GM21515 (cell line): ENCODE data around the gene PIEZO1.
"Not testable (repeated sequence)": the region's sequence is repeated elsewhere in the genome, so short reads cannot be mapped to it uniquely, and the experiment has no call there.

Experiments
- ATAC-seq: cut with Tn5 transposase; IDR thresholded peaks from one replicate; pipeline ENCODE4 v1.9.1; 2021; ENCODE audit not compliant: unreplicated experiment

The PIEZO1 gene

DNA sequence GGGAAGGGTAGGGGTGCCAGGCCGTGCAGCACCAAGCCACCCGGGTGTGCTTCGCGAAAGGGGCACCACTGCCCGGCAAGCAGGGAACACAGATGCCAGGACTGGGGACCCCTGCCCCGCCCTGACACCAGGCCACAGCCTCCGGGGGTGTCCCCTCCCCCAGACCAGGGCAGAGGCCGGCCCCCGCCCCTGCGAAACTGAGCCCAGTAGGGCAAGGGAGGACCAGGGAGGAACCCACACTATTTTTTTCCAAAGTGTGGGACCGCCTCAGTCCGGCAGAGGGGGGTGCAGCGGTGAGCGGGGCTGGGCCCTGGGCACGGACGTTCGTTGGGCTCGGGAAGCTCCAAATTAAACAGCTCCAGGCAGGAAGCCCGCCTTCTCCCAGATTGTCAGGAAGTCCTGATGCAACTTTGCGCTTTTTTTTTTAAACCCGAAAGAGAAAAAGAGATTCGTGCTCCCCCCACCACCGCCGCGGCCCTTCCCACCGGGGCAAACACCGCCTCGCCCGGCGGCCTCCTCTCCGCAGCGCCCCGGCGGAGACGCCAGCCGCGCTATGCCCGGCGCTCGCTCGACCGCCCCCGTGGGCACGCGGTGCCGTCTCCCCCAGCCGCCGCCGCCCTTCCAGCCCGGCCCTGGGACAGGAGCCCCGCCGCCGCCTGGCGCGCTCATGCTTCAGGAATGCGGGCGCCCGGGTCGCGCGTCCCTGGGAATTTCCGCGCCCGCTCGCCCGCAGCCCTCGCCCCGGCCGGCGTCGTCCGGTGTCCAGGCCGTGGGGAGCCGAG is 755 bp downstream of the PIEZO1 start:
- no peak for ATAC-seq

DNA sequence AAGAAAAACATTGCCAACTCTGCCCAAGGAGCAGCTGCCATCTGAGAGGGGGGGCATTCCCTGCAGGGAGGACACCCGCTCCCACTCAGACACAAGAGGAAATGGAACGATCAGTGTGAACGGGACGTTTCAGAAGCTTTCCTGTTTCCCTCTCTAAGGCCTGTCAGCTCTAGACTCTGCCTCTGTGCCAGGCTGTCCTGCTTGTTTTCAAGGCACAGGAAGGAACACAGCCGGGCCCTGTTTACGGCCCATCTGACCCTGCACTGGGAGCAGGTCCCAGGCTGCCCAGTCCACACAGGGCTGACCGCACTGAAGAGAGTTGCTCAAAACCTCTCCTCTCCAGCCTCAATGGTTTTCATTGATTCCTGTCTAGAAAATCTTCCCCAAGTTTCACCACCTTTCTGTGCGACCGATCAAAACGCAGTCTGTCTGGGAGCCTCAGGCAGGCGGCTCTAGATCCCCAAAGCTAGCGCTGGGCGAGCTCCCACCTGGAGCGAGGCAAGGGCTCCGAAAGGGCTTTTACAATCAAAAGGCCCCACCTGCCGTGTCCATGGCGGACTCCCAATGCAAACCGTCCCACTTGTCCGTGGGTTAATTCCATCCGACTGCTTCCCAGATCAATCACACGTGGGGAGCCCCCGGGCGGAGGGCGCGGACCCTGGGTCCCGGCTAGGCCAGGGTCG is 1.5 kb downstream of the PIEZO1 start:
- no peak for ATAC-seq

DNA sequence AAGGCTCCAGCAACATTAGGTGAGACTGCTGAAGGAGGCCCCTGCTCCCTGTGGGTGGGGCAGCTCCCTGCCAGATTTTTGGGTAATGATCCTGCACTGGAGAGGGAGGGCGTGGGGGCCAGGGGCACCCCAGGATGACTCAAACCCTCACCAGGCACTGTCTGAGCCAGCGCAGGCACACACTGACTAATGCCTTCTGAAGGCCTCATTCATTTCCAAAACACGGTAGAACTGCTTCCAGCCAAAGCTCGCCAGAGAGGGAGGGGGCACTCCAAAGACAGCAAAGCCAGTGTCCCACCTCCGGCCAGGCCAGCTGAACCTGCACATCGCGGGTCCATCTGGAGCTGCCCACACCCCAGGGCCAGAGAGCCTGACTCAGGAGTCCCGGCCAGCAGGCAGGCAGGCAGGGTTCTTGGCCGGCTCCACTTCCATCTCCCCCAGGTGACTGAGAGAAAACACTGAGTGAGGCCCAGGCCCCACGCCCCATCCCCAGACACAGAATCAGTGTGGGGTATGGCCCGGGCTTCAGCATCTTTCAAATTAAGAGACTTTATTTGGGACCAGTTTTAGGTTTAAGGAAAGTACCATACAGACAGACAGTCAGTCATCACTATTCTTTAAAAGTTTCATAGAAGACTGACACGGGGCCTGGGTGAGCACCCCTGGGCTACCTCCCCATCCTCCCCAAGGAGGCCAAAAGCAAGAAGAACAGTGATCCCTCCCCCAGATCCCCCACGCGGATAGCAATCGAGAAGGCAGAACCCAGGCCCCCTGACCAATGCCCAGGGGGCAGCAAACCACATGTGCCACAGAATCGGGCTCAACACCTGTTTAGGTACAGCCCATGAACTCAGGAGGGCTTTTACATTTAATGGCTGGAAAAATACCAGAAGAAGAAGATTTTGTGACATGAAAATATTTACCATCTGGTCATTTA is 2.3 kb downstream of the PIEZO1 start:
- no peak for ATAC-seq

DNA sequence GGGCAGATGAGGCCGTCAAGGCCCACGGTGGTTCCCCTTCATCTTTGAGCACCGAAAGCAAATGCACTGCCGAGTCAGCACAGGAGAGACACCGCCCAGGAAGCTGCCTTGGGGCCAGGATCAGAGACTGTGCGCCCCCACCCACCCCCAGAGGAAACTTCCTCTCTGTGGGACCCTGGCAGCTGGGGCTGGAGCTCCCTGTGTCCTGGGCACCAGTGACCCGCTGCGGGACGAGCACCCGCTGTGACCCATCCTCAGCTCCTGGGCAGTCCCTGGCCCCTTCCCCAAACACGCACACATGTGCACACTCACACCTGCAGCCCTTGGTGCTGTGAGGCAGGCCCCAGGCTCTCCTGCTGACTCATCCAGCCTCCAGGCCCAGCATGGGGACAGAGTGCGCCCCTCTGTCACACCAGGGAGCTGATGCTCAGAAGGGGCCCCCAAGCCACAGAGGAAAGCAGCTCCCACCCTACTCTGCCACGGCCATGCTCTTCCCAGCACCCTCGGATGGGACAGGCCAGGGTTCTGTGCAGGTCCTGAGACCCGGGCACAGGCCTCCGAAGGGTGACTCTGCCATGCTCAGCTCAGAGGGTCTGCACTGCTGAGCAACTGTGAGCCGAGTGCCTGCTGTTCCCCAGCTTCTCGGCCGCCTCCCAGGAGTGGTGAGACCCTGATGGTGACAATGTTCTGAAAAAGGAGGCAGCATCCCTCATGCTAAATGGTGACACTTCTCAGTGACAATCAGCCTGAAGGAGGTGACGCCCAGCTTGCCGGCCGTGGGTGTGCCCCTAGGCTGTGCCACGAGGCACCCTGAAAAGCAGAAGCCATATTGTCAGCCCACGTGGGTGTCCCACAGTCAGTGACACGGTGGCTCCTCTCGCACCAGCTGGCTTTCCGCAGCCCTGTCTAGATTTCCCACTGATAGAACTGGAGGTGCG is 3.6 kb downstream of the PIEZO1 start:
- ATAC-seq, result no peak

GRCh38 chr16:88780142-88781062 is 4.6 kb downstream of the PIEZO1 start:
- no peak for ATAC-seq

DNA sequence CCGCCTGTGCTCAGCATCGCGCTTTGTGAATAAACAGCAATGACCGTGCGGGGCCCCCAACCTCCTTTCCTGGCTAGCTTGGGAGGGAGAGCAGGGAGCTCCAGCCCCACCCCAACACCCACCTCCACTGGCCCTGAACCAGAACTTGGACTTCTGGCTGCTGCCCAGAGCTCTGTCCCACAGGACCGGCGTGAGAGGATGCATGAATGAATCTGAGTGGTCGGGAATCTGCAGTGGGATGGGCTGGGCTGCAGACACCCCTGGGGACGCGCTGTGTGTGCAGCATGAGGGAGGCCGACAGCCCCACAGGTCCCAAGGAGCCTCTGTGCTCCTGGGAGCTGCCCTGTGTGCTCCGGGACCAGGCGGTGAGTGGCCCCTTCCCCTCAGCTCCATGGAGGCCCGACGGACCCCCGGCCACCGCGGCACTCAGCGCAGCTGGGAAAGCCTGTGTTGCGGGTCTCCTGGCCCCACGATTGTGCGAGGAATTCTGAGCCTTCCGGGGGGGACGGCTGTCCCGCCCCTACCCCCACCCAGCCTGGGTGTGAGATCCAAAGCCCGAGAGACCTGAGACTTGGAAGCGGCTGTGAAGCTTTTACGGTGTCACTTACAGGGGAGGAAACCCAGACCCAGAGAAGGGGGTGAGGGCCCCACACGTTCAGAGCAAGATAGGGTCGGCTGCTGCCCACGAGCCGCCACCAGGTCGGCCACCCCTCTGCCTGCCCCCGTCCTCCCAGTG is 5.4 kb downstream of the PIEZO1 start:
- no peak for ATAC-seq

GRCh38 chr16:88778541-88779065 is 6.4 kb downstream of the PIEZO1 start:
- ATAC-seq, result no peak

DNA sequence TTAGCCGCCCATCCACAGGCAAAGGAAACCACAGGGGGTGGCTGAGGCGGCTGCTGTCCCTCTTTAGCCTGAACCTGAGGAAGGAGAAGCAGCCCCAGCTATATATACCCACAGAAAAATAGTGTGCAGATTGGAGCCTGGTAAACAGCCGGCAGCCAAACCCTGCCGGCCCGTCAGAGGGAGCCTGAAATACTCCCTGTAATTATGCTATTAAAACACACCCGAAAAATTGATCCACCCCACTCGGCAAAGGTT is 6.8 kb downstream of the PIEZO1 start:
- ATAC-seq, result no peak

DNA sequence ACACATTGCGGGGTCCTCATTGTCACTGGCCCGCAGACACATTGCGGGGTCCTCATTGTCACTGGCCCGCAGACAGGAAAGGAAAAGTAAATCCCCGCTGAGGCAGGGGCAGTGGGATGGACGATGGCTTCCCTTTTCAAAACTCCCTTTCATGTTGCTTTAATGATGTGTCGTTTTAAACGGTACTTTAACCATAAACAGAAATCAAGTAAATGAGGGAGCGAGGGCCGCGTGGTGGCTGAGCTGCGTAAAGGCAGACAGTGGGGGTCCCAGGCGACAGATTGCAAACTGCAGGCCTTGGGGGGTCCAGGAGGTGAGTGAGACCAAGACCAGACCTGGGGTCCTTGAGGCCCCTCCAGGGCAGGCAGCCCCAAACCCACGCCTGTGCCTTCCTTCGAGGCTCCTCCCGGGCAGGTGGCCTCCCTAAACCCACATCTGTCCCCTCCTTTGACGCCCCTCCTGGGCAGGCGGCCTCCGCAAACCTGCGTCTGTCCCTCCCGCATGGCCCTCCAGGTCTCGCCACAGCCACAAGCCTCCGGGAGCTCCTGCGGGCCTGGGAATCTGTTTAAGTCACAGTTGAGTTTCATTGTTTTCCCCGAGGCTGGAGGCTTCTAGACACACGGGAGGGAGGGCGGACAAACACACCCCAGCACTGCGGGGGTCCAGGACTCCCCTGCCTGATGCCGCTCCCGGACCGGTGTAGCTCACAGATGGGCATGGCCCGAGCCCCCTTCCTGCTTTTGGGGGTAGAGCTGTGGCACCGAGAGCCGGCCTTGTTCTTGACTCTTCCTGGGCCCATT is 7.3 kb downstream of the PIEZO1 start:
- ATAC-seq, result no peak

GRCh38 chr16:88775825-88776224 is 9.2 kb downstream of the PIEZO1 start:
- ATAC-seq, result no peak

- no peak for ATAC-seq
Measured at GRCh38 chr16:88774544-88775393, 10.3 kb downstream of the PIEZO1 start.

DNA sequence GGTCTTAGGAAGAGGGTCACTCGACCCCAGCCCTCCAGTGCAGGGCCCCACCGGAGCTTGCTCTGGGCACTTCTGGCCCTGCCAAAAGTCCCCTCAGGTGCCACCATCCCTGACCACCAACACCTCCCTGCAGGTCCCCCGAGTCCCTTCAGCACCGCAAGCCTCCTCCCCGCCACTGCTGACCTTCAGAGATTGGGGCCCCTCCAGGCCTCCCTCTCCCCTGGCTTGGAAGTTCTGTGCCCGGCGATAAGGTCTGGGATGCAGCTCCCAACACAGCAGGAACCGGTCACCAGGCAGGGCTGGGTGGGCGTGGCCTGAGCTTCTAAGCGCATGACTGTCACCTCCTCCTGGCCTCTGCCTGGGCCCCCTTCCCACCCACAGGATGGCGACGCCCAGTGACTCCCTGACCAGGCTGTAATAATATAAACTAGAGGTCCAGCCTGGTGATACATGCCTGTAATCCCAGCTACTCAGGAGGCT is 11.2 kb downstream of the PIEZO1 start:
- ATAC-seq, result no peak

GRCh38 chr16:88772871-88773811 is 11.9 kb downstream of the PIEZO1 start:
- ATAC-seq, result no peak

- not testable (repeated sequence) for ATAC-seq
Measured at GRCh38 chr16:88771781-88772180, 13.2 kb downstream of the PIEZO1 start.

DNA sequence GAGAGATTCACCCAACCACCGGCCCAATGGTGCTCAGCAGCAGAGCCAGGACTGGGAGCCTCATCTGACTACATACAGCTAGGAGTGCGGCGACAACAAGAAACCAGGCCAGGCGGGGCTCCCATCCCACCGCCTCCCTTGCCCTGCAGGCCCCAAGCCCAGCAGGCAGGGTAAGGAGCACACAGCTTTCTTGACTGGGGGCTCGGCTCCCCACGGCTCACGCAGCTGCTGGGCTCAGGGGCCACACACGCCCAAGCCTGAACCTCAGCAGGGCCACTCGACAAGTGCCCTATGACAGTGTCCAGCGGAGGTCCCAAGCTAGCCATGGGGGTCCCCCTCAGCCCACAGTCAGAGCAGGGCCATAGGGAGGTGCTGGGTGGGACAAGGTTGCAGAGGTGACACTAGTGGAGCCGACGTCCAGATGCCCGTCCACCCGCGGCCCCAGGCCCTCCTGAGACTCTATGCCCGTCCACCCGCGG is 13.7 kb downstream of the PIEZO1 start:
- no peak for ATAC-seq
